GM21717 (cell line): ENCODE results near the gene ARMS2.

ENCODE experiments used
- ATAC-seq: cut with Tn5 transposase; IDR thresholded peaks from one replicate; pipeline ENCODE4 v1.9.1; 2021; ENCODE audit warnings: mild to moderate bottlenecking, moderate library complexity; ENCODE audit not compliant: unreplicated experiment

ARMS2 gene

DNA sequence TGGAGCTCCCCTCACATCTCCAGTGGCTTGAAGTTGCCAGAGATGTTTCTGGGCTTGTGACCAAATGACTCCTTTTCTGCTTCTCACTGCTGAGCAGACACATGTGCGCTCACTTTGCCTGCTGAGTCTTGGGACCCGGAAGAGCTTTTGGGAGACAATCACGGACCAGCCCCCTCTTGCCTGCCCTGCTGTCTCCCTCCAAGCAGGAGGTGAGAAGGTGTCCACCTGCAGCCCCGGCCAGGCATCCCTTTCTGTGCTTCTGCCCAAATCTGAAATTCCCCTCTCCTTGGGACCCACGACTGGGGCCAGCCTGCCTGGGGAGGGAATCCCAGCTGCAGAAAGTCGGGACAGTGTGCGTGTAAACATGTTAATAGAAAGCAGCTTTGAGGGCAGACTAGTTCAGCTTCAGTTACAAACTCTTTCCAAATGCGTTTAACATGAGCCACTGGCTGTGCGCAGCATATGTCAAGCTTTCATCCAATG, 38.6 kb downstream of the ARMS2 start:
- no peak for ATAC-seq

DNA sequence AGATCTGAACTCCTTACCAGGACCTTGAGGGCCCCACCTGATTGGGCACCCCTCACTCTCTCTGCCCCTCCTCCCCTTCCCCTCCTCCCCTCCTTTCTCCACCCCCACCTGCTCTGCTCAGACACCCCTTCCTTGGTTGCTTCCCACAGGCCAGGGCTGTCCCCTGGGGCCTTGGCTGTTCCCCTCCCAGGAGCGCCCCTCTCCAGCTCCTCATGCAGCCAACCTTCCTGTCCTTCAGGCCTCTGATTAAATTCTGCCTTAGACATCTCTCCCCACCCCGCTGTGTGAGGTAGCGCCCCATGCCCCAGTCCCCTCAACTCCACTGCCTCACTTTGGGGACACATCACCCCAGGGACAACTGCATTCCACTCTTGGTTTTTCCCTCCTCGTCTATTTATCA, 39.3 kb downstream of the ARMS2 start:
- no peak for ATAC-seq

DNA sequence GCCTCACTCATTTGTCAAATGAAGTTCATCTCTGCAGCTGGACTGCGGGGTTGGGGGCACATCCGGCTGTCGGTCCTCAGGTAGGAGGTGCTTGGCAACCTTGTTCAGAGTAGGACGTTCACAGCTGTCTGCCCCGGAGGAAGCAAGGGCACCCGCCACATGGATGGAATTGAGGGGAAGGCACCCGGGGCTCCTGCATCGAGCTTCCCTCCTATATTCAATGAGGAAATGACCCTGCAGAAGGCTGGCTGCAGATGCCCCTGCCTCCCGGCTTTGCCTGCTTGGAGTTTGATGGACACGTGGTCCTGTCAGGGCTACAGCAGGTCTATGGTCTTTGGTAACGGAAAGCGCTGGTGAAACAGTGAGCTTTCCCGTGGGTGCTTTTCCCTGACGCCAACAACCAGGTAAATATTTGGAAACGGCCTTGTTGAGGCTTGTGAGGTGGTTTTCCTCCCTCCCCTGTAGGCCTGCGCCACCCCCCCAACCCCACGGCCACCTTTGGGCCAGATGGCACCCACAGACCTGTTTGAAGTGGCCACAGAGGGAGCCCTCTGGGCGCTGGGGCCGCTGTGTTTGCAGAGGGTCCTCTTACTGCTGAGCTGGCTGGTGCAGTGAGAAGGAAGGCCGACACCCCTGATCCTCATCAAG, 39.8 kb downstream of the ARMS2 start:
- ATAC-seq = no peak

DNA sequence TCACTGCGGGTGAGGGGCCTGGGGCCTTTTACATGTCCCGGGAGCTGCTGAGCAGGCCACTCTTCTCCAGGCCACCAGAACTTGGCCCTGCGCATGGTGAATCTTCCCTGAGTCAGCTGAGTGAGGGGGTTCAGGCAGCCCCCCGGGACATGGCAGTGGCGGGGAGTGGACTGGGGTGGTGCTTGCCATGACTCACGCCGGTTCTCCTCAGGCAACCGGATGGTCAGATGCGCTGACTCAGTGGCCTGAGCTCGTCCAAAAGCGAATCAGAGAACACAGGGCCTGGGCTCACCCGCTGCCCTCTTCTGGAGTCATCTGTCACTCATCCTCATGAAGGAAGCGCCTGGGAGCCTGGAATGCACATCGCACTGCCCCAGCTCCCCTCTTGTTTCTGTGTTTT, 40.4 kb downstream of the ARMS2 start:
- ATAC-seq = no peak

DNA sequence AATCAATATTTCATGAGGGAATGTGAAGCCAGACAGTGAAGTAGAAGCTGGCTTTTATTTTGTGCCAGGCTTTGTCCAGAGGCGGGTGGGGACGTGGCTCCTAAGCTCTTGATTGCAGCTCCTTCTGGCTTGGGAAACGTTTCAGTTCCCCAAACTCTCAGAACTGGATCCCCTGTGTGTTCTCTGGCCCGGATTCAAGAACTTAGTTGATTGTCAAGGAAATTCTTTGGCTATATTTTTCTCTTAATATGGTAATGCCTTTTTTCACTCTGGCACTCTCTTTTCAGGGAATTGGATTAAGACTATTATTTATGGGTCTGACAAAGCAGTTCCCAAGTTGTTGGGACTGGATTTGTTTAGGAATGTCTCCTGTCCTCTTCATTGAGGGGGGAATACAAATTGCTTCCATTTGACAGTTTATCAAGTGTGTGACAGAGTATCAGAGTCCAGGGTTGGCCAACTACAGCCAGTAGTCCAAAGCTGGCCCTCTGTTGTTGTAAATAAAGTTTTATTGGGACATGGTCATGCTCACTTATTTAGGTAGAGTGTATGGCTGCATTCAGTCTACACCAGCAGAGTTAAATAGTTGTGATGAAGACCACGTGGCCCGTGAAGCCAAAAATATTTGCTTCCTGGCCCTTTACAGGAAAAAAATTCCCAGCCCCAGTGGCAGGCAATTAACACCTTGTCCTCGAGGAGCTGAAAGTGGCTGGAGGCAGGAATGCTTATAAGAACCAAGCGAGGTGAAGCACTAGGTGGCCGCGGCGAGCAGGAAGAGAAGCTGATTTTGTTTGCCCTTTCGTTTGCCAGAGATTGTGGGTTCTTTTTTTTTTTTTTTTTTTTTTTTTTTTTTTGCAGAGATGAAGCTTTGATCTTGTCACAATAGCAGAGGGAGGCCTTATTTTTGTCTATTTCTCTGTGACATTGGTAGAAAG, 41.2 kb downstream of the ARMS2 start:
- ATAC-seq = no peak

DNA sequence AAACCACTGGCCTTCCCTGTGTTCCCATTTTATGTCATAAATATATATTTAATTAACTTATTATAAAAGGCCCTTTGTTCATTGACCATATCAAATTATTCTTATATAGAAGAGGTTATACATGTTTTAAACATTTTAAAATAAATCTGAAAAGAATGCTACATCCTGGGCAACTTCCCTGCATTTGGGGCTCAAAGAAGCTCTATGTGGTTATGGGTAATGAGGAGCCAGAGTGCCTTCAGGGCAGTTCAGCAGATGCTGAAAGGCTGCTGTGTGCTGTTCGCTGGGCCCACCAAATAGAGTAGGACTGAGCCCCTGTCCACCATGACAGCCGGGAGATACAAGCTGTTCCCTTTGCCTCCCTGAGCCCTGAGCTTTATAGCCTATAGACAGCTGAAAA, 42.8 kb downstream of the ARMS2 start:
- ATAC-seq = no peak

DNA sequence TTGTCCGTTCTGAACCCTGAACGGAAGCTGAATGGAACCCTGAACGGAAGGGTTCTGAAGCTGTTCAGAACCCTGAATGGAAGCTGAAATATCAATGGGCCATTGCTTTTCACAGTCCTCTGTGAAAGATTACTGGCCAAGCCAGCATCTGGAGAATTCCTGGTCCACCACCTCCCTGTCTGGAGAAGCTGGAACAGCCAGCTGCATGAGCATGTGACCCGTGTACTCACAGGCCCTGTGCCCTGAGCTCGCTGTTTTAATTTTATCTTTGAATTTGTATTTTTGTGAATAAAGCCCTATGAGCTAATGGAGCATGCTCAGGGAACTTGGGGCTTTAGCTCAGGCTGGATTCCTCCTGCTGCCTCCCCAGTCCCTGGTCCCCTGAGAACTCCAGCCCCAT, 44.1 kb downstream of the ARMS2 start:
- ATAC-seq = no peak

DNA sequence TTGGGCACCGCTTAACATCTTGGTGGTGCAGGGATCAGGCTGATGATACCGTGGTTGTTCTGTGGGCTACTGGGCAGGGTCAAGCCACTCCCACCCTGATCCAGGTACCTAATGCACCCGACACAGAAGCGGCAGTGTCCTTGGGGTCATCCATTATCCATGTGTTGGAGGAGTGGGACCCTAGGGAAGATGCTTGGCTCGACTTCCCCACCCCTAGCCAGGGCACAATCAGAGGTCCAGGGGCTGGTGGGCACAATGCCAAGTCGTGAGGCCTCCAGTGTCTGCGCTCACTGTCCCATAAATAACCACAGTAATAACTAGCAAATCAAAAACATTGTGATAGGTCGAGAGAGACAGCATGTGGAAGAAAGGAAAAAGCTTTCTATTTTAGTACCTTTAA, 44.6 kb downstream of the ARMS2 start:
- ATAC-seq = no peak

DNA sequence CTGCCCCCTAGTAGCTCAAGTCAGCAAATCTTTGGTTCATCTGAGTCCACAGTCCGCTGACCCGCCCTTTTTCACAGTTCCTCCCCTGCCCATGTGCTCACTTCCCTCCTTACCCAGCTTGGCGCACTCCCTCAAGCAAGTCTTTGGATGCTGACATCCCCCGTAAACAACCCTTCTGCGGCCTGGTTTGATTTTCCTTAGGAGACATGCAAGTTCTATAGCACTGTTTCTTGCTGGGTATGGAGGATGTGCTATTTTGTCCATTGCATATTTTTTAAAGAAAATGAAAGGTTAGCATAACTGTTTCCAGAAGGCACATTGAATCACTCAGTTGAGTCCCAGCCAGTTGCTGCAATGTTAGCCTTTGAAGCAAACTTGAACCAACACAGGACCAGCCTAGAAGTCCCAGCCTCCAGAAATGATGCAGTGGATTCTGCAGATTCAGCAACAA, 45.1 kb downstream of the ARMS2 start:
- no peak for ATAC-seq

DNA sequence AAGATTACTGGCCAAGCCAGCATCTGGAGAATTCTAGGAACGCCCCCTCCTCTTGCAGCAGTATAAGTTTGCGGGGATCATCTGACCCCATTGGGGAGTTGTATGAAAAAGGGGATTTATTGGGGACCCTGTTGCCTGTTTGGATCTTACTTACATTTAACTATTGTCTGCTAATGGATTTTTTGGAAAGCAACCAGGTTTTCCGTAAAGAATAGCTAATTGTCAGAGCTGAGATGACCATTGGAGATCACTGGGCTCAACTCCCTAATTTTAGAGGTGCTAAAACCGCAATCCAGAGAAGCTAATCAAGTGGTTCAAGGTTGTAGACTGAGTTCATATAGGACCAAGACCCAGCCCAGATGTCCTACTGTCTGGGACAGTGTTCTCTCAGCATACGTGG, 45.7 kb downstream of the ARMS2 start:
- no peak for ATAC-seq

DNA sequence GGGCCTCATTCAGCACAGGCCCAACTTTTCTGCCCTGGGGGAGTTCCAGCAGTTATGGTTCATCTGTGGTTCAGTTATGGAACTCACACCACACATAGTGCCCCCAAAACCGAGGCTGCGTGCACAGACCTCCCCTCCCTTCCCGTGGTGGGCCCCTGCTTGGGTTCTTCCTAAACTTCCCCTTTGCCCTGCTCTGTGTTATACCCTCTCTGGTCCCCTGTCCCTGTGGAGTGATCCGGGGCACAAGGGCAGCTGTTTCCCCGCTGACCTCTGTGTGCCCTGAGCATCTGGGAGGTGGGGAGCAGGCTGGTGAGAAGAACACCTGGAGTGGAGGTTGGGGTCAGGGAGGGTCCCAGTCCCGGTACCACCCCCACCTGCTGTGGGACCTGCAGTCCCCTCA, 46.3 kb downstream of the ARMS2 start:
- ATAC-seq = no peak

DNA sequence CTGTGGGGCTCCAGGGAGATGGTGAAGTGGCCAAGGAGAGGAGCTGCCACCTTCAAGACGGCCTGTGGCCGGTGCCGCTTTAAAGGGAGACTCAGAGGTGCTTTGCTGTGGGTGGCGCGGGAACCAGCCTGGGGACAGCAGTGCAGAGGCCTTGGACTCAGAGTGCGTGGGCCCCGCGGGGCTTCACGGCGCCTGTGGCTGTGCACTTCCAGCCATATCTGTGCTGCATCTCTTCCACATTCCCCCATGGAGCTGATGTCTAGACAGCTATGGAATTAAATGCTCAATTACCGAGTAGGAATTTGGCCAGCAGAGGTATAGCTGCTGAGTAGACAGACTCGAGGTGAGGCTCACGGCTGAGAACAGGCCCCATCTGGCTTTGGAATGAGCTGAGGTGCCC, 48.6 kb downstream of the ARMS2 start:
- no peak for ATAC-seq

DNA sequence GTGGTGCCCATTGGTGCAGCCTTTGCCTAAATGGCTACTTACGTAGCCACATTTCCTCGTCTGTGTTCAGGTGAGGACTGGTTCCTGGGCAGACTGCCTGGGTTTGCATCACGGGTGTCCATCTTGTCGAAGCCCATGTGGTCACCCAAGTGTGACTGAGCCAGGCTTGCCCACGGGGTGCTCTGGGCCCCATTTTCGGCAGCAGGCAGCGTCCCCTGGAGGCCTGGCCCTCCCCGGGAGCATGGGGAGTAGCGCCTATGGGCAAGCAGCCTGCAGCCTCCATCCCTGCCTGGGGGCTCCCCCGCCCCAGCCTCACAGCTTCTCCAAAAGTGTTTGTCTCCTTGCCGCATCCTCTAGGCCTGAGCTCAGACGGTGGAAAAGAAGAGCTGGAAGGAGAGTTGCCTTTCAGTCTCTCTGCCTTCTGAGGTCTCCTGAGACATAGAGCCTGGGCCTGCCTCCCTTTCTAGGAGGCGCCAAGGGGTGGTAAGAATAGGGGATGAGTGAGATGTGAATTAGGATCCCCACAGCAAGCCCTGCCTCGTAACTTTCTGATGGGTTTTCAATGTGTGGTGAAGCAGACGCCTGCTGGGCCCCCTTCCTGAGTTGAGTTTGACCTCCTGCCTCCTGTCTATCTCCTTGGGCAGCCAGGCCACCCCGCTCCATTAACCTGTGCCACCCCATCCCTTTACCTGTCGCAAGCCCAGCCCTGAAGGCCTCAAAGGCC, 49.6 kb downstream of the ARMS2 start:
- ATAC-seq = no peak

DNA sequence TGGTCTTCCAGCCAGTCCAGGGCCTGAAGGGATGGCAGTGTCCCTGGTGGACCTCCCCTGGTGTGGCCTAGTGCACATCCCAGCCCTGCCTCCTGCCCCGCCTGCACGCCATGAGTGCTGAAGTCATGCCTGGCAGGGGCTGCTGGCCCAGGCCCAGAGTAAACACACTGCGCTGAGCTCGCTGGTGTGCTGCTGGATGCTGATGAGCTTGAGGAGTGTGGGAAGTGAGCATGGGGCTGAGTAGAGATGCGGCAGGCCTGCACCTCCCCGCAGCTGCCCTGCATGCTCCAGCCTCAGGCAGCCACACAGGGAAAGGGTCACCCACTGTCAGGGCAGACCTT, 50.1 kb downstream of the ARMS2 start:
- no peak for ATAC-seq

DNA sequence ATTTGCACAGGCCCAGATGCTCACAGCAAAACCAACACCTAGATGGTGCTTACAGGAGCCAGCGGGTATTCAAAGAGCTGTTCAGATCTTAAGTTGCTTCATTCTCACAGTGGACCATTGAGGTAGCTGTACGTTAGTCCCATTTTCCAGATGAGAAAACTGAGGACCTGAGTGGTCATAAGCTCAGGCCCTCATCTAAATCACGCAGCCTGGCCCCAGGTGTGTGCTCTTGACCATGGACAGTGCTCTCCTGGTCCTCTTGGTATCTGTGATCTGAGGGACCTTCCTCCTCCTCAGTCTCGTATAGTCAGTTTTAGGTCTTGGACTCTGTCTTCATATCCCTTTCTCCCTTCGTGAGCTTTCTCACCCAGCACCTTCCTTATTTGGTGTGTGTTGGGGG, 50.6 kb downstream of the ARMS2 start:
- ATAC-seq = no peak

DNA sequence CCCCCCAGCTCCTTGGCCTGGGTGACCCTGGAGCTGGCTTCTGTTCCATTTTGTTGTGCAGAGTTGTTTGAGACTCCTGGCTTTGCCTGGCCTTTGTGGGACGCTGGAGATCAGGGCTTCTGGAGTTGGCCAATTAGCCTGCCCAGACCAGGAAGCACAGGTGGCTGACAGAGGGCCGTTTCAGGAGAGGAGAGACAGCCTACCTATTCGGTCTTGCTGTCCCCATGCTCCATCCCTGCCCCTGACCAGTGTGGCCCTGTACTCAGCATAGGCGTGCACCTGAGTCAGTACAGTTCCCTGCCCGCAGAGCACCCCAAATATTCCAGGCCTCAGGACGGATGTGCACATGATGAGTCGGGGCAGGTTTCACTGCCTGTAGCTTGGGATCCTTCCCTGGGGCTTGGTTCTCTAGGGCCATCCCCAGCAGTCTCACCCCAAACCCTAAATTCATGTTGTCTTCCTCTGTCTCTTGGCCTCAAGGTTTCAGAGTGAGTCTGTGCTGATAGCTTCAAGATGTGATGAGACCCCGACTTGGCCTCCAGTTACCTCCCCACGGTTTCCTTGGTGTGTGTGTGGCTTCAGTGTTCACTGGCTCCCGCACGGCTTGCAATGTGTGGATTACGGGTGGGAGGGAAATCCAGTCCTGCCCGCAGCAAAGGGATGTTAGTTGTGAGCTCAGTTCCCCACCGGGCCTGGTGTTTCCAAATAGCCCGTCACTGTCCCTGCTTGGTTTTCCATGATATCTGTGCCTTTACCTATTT, 51.6 kb downstream of the ARMS2 start:
- no peak for ATAC-seq
